C4-2B (cell line): ENCODE data around the gene LRRC27.
"Not testable (repeated sequence)": the region's sequence is repeated elsewhere in the genome, so short reads cannot be mapped to it uniquely, and the experiment has no call there.

Experiments used
- ZFX ChIP-seq: fragments of 450-650 bp; IDR thresholded peaks from 2 replicates; pipeline ENCODE4 v1.6.1; 2017
- TF ChIP-seq, protein P1 (sequence below): fragments of 450-650 bp; conservative IDR thresholded peaks from 2 replicates; pipeline ENCODE4 v1.5.1; 2017; ENCODE audit warnings: mild to moderate bottlenecking

DNA sequence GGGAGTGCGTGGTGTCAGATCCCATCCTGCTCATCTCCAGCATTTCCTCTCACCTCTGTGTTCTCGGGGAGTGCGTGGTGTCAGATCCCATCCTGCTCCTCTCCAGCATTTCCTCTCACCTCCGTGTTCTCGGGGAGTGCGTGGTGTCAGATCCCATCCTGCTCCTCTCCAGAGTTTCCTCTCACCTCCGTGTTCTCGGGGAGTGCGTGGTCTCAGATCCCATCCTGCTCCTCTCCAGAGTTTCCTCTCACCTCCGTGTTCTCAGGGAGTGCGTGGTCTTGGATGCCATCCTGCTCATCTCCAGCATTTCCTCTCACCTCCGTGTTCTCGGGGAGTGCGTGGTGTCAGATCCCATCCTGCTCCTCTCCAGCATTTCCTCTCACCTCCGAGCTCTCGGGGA is 47.0 kb downstream of the LRRC27 start:
- TF ChIP-seq, protein P1, sequence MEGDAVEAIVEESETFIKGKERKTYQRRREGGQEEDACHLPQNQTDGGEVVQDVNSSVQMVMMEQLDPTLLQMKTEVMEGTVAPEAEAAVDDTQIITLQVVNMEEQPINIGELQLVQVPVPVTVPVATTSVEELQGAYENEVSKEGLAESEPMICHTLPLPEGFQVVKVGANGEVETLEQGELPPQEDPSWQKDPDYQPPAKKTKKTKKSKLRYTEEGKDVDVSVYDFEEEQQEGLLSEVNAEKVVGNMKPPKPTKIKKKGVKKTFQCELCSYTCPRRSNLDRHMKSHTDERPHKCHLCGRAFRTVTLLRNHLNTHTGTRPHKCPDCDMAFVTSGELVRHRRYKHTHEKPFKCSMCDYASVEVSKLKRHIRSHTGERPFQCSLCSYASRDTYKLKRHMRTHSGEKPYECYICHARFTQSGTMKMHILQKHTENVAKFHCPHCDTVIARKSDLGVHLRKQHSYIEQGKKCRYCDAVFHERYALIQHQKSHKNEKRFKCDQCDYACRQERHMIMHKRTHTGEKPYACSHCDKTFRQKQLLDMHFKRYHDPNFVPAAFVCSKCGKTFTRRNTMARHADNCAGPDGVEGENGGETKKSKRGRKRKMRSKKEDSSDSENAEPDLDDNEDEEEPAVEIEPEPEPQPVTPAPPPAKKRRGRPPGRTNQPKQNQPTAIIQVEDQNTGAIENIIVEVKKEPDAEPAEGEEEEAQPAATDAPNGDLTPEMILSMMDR, result not testable (repeated sequence)
- not testable (repeated sequence) for TF ChIP-seq ZFX
